ENCODE measurements around the gene ARPP21. TPM values are rescaled to one million over a fixed set of nuclear protein-coding genes. Genes with fewer than 3 reads are reported as not detected.

The ARPP21 gene
- total and polyA plus RNA-seq, 2 experiments from 2014 or later = not detected

GRCh38 chr3:35739964-35740527 lies 100.7 kb downstream of the ARPP21 start:
- no peak for DNase-seq
- Histone ChIP-seq H3K27me3 (replicated peaks; ENCODE audit: insufficient read depth) (no peaks in the 10 kb centered on the region), H3K4me1 (ENCODE audit: insufficient read depth) (no peaks in the 10 kb centered on the region), H3K9me2 (ENCODE audit: insufficient read depth) (no peaks in the 10 kb centered on the region), H3K36me3 (ENCODE audit: low read depth) (no peaks in the 10 kb centered on the region), H4K20me1 (ENCODE audit: insufficient read depth) (no peaks in the 10 kb centered on the region), H3K4me3 (no peak overlapping the region), H3K9ac (no peak overlapping the region), H3K27ac (no peak overlapping the region), H3K79me2 (ENCODE audit: insufficient read depth) (no peaks in the 10 kb centered on the region), H3F3A (ENCODE audit: insufficient read depth) (no peaks in the 10 kb centered on the region), H2AFZ (no peak overlapping the region), H3K9me3 (ENCODE audit: low read depth) (no peaks in the 10 kb centered on the region), H3K4me2 (ENCODE audit: unreplicated experiment) (no peak overlapping the region)
- 18 to 20% methylated on average over 2 of the region's 2 CpGs for WGBS, 2 experiments (ENCODE audit: low coverage in 1 of 2, low lambda C conversion rate in 2 of 2, missing lambda C conversion rate in 2 of 2)
- in situ Hi-C loops (cut with MboI) = no loop called here
- TF ChIP-seq EZH2 (IDR thresholded peaks at IDR 0.05; ENCODE audit: insufficient read depth, poor library complexity, severe bottlenecking) (no peak), EZH2phosphoT487 (IDR thresholded peaks at IDR 0.05; ENCODE audit: insufficient read depth, low read depth) (no peak)

GRCh38 chr3:35743218-35743617 lies 103.9 kb downstream of the ARPP21 start:
- Histone ChIP-seq H3K9me2 (ENCODE audit: insufficient read depth) (no peaks in the 10 kb centered on the region), H3K4me1 (ENCODE audit: insufficient read depth) (no peaks in the 10 kb centered on the region)
- no peak for TF ChIP-seq EZH2 (IDR thresholded peaks at IDR 0.05; ENCODE audit: insufficient read depth, poor library complexity, severe bottlenecking)
- TF ChIP-seq EZH2phosphoT487 (IDR thresholded peaks at IDR 0.05; ENCODE audit: insufficient read depth, low read depth) = no peak

GRCh38 chr3:35744419-35744818 lies 105.1 kb downstream of the ARPP21 start:
- Histone ChIP-seq H3K9ac (no peak overlapping the region), H3K27me3 (replicated peaks; ENCODE audit: insufficient read depth) (no peaks in the 10 kb centered on the region)

More at GRCh38 chr3:35743218-35743617, 103.9 kb downstream of the ARPP21 start:
- Histone ChIP-seq H3K27me3 (replicated peaks; ENCODE audit: insufficient read depth) (no peaks in the 10 kb centered on the region), H3K79me2 (ENCODE audit: insufficient read depth) (no peaks in the 10 kb centered on the region), H3K4me3 (no peak overlapping the region), H3F3A (ENCODE audit: insufficient read depth) (no peaks in the 10 kb centered on the region), H3K9ac (no peak overlapping the region), H3K36me3 (ENCODE audit: low read depth) (no peaks in the 10 kb centered on the region), H2AFZ (no peak overlapping the region), H3K9me3 (ENCODE audit: low read depth) (no peaks in the 10 kb centered on the region), H3K4me2 (ENCODE audit: unreplicated experiment) (no peak overlapping the region), H4K20me1 (ENCODE audit: insufficient read depth) (no peaks in the 10 kb centered on the region), H3K27ac (no peak overlapping the region)
- WGBS, 2 experiments (ENCODE audit: low coverage in 1 of 2, low lambda C conversion rate in 2 of 2, missing lambda C conversion rate in 2 of 2) = 12% methylated on average over 5 of the region's 5 CpGs
- no peak for DNase-seq
- in situ Hi-C loops (cut with MboI) = no loop called here

GRCh38 chr3:35745351-35745750 lies 106.0 kb downstream of the ARPP21 start:
- no peak overlapping the region for H2AFZ ChIP-seq
- no peaks in the 10 kb centered on the region for H3K4me1 ChIP-seq (ENCODE audit: insufficient read depth)
- in situ Hi-C loops (cut with MboI) = no loop called here
- H3K9me2 ChIP-seq (ENCODE audit: insufficient read depth) = no peaks in the 10 kb centered on the region
- H3K9me3 ChIP-seq (ENCODE audit: low read depth) = no peaks in the 10 kb centered on the region
- H3K27me3 ChIP-seq (replicated peaks; ENCODE audit: insufficient read depth) = no peaks in the 10 kb centered on the region
- no peak overlapping the region for H3K4me3 ChIP-seq
- no peak for TF ChIP-seq EZH2phosphoT487 (IDR thresholded peaks at IDR 0.05; ENCODE audit: insufficient read depth, low read depth)
- TF ChIP-seq EZH2 (IDR thresholded peaks at IDR 0.05; ENCODE audit: insufficient read depth, poor library complexity, severe bottlenecking) = no peak
- H3F3A ChIP-seq (ENCODE audit: insufficient read depth) = no peaks in the 10 kb centered on the region
- no peak overlapping the region for H3K9ac ChIP-seq
- no peaks in the 10 kb centered on the region for H3K36me3 ChIP-seq (ENCODE audit: low read depth)
- no peak overlapping the region for H3K4me2 ChIP-seq (ENCODE audit: unreplicated experiment)
- DNase-seq = no peak
- no peaks in the 10 kb centered on the region for H4K20me1 ChIP-seq (ENCODE audit: insufficient read depth)
- H3K27ac ChIP-seq = no peak overlapping the region
- no peaks in the 10 kb centered on the region for H3K79me2 ChIP-seq (ENCODE audit: insufficient read depth)
- 16 to 26% methylated on average over 1 of the region's 1 CpG for WGBS, 2 experiments (ENCODE audit: low coverage in 1 of 2, low lambda C conversion rate in 2 of 2, missing lambda C conversion rate in 2 of 2)

More at GRCh38 chr3:35744419-35744818, 105.1 kb downstream of the ARPP21 start:
- 18% methylated on average over 10 of the region's 10 CpGs for WGBS, 2 experiments (ENCODE audit: low coverage in 1 of 2, low lambda C conversion rate in 2 of 2, missing lambda C conversion rate in 2 of 2)
- TF ChIP-seq EZH2phosphoT487 (IDR thresholded peaks at IDR 0.05; ENCODE audit: insufficient read depth, low read depth) = no peak
- TF ChIP-seq EZH2 (IDR thresholded peaks at IDR 0.05; ENCODE audit: insufficient read depth, poor library complexity, severe bottlenecking) = no peak
- Histone ChIP-seq H2AFZ (no peak overlapping the region), H3K4me1 (ENCODE audit: insufficient read depth) (no peaks in the 10 kb centered on the region), H3K9me3 (ENCODE audit: low read depth) (no peaks in the 10 kb centered on the region), H3F3A (ENCODE audit: insufficient read depth) (no peaks in the 10 kb centered on the region), H3K4me2 (ENCODE audit: unreplicated experiment) (no peak overlapping the region), H3K4me3 (no peak overlapping the region), H3K9me2 (ENCODE audit: insufficient read depth) (no peaks in the 10 kb centered on the region), H4K20me1 (ENCODE audit: insufficient read depth) (no peaks in the 10 kb centered on the region), H3K27ac (no peak overlapping the region), H3K36me3 (ENCODE audit: low read depth) (no peaks in the 10 kb centered on the region), H3K79me2 (ENCODE audit: insufficient read depth) (no peaks in the 10 kb centered on the region)
- DNase-seq = no peak
- in situ Hi-C loops (cut with MboI) = no loop called here
